Activated CD4-positive, CD25-positive, alpha-beta regulatory T cell treated with anti-CD3 and anti-CD28 coated beads, Interleukin-2, amount 50 U/mL, for 24 hours (primary cell): ENCODE measurements around the gene TMEM132C.

Experiments used
- ATAC-seq, 2 donors: fragments of 150-1000 bp; cut with Tn5 transposase; one replicate each; pipeline ENCODE4 v1.10.0; 2021; ENCODE audit warnings: mild to moderate bottlenecking in 1 of 2, moderate library complexity in 1 of 2

TMEM132C gene

GRCh38 chr12:128510511-128510910 is 243.5 kb downstream of the TMEM132C start:
- no peak for ATAC-seq

DNA sequence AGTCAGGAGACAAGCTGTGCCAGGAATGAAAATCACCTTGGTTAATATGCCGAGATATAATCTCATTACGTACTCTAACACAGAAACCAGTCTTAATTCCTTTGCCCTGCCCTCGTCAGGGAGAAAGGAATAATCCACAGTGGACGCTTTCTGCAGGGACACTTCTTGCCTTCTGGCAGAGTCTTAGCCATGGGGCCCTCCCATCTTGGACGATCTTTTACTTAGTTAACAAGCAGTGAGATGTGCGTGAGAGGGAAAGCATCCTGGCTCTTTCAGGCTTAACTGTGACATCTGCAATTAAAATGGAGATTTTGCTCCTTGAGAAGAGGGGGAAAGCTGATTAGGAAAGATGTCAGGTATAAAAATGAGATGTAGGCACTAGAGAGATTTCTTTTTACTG is 246.4 kb downstream of the TMEM132C start:
- no peak for ATAC-seq

DNA sequence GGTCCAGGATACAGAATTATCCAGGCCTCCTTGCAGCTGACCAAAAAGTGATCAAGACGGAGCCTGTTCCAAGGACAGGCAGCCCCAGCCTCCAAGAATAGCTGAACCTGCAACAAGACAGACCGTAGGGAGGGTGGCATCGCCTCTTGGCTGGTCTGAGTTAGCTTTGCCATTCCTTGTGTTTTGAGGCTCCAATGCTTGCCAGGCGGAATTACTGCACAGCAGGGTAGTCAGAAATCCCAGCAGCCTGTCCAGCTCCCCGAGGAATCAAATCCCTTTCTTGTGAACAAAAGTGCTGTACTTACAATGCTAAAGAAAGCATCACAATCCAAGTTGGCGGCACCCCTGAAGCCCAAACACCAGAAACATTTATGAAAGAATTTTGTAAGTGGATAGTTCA is 246.9 kb downstream of the TMEM132C start:
- no peak for ATAC-seq

DNA sequence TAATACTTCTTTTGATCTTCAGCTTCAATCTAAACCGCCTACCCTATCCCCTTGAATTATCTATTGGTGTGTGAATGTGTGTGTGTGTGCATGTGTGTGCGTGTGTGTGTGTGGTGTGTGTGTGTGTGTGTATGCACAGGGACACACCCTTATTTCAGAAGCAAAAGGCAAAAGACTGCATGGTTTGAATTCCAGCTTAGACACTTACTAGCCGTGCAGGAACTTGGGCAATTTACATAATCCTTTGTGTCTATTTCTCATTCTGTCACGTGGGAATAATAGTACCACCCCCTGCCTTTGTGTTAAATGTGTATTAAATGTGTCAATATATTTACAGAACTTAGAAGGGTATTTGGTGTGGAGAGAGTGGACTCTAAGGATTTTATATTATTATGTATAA is 251.7 kb downstream of the TMEM132C start:
- no peak for ATAC-seq

DNA sequence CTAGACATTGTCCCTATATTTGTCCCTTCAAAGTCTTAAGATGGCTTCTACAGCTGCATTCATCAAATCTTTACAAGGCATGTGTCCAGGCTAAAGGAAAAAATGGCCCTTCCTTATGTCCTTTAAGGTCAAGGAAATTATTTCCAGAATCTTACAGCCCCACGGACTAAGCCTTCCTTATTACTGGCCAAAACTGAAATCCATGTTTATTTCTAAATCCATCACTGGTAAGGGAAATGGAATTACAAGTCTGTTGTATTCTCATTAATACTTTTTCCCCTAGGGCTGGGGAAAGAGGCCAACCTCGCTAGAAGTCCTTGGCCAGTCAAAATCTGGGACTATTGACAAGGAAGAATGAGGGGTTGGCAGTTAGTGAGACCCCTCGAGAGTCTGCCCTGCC is 252.5 kb downstream of the TMEM132C start:
- ATAC-seq, result no peak

GRCh38 chr12:128521981-128522380 is 255.0 kb downstream of the TMEM132C start:
- ATAC-seq, result no peak

DNA sequence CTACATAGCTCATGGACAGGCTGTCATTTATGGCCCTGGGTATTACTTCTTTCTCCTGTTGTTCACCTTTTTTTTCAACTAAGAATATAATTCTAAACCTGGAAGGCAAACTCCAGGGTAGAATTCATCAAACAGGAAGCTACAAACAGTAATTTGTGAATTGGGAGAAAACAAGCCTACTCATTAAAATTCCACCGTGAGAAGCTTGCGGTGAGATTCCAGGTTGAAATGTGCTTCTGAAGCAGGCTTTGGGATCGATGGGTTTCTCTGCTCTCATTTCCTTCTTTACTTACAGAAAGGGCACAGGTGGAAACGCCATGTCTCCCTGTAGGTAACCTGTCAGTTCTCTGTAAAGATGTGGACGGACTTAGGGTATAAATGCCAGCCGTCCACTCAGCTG is 257.5 kb downstream of the TMEM132C start:
- no peak for ATAC-seq

- ATAC-seq, result no peak
Measured at GRCh38 chr12:128531170-128531569, 264.2 kb downstream of the TMEM132C start.

DNA sequence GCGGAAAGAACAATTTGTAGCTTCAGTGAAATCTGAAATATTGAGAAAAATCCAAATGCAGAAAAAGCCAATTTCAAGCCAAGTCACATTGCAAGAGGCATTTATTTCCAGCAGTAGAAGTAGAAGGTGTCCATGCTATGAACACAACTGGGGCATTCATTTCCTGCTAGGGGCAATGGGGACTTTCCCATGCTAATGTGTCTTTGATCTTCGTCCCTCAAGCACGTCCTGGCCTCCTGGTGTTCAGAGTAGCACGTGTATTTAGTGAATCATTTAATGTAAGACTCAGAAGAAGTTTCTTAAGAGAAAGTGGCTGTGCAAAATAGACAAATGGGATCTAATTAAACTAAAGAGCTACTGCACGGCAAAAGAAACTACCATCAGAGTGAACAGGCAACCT is 267.9 kb downstream of the TMEM132C start:
- peak in 1 of 2 donors; percentile 41 for ATAC-seq

DNA sequence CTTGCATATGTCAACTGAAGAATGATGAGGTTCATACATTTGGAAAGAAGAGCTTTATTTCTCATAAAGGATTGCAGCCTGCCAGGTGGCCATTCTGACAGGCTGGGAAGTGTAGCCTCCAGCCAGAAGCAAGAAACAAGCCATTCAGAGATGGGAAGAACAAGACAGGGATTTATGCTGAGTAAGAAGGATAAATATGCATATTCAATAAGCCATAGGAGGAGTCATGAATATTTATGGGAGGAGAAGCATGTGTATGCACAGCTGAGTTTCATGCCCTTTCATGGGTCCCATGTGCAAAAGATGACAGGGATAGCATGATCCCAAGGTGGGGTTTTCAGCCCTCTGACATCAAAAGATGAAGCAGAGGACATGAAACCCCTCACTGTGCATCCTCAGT is 269.8 kb downstream of the TMEM132C start:
- no peak for ATAC-seq

DNA sequence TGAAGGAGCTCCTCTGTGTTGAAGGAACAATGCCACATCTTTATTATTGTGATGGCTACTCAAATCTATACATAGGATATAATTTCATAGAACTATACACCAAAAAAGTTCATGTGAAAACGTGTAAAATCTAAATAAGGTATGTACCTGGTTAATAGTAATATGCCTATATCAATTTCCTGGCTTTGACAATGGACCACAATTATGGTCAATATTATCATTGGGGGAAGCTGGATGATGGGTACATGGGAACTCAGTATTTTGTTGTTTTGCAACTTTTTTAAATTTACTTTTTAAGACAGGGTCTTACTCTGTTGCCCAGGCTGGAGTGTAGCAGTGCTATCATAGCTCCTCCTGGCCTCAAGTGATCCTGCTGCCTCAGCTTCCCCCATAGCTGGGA is 270.7 kb downstream of the TMEM132C start:
- ATAC-seq, result no peak

GRCh38 chr12:128542844-128543243 is 275.9 kb downstream of the TMEM132C start:
- ATAC-seq, result no peak

GRCh38 chr12:128543460-128543859 is 276.5 kb downstream of the TMEM132C start:
- ATAC-seq, result no peak

GRCh38 chr12:128543971-128544370 is 277.0 kb downstream of the TMEM132C start:
- ATAC-seq, result no peak

GRCh38 chr12:128548949-128549348 is 282.0 kb downstream of the TMEM132C start:
- no peak for ATAC-seq

- no peak for ATAC-seq
Measured at GRCh38 chr12:128549601-128550218, 282.7 kb downstream of the TMEM132C start.

- ATAC-seq, result no peak
Measured at GRCh38 chr12:128551266-128551665, 284.3 kb downstream of the TMEM132C start.

- ATAC-seq, result no peak
Measured at GRCh38 chr12:128554546-128555304, 287.8 kb downstream of the TMEM132C start.

- no peak for ATAC-seq
Measured at GRCh38 chr12:128557231-128557630, 290.3 kb downstream of the TMEM132C start.

DNA sequence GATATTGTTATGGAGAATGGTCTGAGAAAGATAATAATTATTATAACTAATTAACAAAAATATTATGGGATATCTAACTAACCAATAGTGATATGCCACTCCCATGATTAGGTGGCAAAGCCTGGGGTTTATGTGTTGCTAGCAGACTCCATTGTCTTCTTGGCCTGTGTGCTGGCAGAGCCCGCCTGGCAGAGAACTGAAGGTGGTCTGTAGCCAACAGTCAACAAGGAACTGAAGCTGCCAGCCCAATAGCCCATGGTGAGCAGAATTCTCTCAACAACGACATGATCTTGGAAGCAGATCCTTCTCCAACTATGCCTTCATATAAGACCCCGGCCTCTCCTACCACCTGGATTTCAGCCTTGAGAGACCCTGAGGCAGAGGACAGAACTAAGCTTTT is 298.0 kb downstream of the TMEM132C start:
- ATAC-seq, result no peak

GRCh38 chr12:128567730-128568129 is 300.8 kb downstream of the TMEM132C start:
- no peak for ATAC-seq

DNA sequence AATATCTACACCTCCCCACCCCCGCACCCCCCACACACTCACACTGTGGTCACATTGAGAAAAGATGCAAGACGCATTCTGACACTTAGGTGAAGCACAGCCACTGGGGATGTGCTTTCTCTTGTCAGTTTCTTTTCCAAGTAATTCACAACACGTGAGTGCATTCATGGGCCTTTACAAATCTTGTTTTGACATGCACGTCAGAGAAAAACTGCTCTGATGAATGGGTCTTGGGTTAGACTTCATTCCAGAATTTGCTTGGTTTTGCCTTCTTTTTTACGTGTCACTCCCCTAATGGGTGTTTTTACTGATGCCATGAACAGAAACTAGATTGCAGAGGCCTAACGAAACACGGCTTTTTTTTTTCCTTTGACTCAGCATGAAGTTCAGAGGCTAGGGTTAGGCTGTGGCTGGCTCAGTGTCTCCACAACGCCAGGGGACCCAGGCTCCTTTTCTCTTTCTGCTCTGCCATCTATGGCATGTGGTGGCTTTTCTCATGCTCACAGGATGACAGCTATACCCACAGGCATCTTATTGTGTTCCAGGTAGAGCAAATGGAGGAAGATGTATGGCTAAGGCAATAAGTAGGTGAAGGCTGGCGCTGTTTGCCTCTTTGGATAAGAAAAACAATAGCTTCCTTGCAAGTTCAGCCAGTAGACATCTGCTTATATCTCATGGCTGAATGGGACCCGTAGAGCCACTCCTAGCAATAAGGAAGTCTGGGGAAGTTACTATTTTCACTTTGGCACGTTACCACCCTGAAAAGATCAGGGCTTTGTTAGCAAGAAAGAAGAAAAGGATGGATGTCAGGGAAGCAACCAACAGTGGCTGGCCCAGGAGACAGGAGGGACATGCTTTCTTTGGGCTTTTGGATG is 303.5 kb downstream of the TMEM132C start:
- peak; percentile 48 to 67 for ATAC-seq
